ENCODE results near the gene LINGO4.

GRCh38 chr1:151762941-151763921 is 42.0 kb downstream of the LINGO4 start, which contains the start of gene MRPL9:
- no peak for TF ChIP-seq CTCF (conservative IDR thresholded peaks at IDR 0.05)
- TF ChIP-seq ZFX (IDR thresholded peaks at IDR 0.05): peak; percentile 79
